Brain microvascular endothelial cell (primary cell): ENCODE results near the gene SOX15.
A peak's percentile ranks its signal among the peaks of the same experiment; 100 is the strongest.

Source experiments
- DNase-seq: peaks from one replicate; pipeline ENCODE4 v3.0.0-alpha.2; 2020
- H3K27ac ChIP-seq: fragments of 250-450 bp; sonication (Bioruptor Pico); 2 replicates; pipeline ENCODE4 v1.5.1; 2020; ENCODE audit warnings: mild to moderate bottlenecking, moderate library complexity
- H3K27me3 ChIP-seq: fragments of 250-450 bp; sonication (Bioruptor Pico); replicated peaks from 2 replicates; pipeline ENCODE4 v1.5.1; 2020; ENCODE audit warnings: mild to moderate bottlenecking
- H3K36me3 ChIP-seq: fragments of 250-450 bp; sonication (Bioruptor Pico); replicated peaks from 2 replicates; pipeline ENCODE4 v1.5.1; 2020; ENCODE audit warnings: mild to moderate bottlenecking
- H3K4me3 ChIP-seq: 2 replicates; pipeline ENCODE4 v1.5.1; 2011; ENCODE audit warnings: low read depth, mild to moderate bottlenecking, control low read depth, low read length, moderate library complexity
- CTCF ChIP-seq: IDR thresholded peaks from 2 replicates; pipeline ENCODE4 v1.5.1; 2011; ENCODE audit warnings: low read depth, mild to moderate bottlenecking, moderate library complexity, low read length, control low read depth, inconsistent platforms; ENCODE audit errors: missing control alignments
- in situ Hi-C: cut with HindIII; loops from 2 replicates; pipeline ENCODE4 v1.10.0; 2017; ENCODE audit warnings: low sequenced_read_pairs, low pct_ligation_motif_present

SOX15 gene

GRCh38 chr17:7577327-7578199, 12.3 kb downstream of the SOX15 start:
- H3K27me3 ChIP-seq, result no peaks in the 10 kb centered on the region
- in situ Hi-C loops, result no loop called here
- H3K4me3 ChIP-seq, result no peak overlapping the region
- H3K36me3 ChIP-seq, result peaks cover 62% of the 10 kb centered on the region
- no peak overlapping the region for H3K27ac ChIP-seq
- no peak for TF ChIP-seq CTCF
- DNase-seq, result no peak

- in situ Hi-C loops, result no loop called here
- no peak for DNase-seq
- TF ChIP-seq CTCF, result no peak
- peaks cover 62% of the 10 kb centered on the region for H3K36me3 ChIP-seq
- no peak overlapping the region for H3K4me3 ChIP-seq
- H3K27ac ChIP-seq, result no peak overlapping the region
- H3K27me3 ChIP-seq, result no peaks in the 10 kb centered on the region
Measured at GRCh38 chr17:7576432-7576937, 13.4 kb downstream of the SOX15 start.

GRCh38 chr17:7575959-7576358, 13.9 kb downstream of the SOX15 start:
- in situ Hi-C loops, result no loop called here
- peak overlapping the region; percentile 20 for H3K4me3 ChIP-seq
- no peak for TF ChIP-seq CTCF
- DNase-seq, result no peak
- peaks cover 67% of the 10 kb centered on the region for H3K36me3 ChIP-seq
- no peak overlapping the region for H3K27ac ChIP-seq
- H3K27me3 ChIP-seq, result no peaks in the 10 kb centered on the region

- DNase-seq, result no peak
- Histone ChIP-seq H3K4me3 (peak overlapping the region; percentile 95), H3K27me3 (no peaks in the 10 kb centered on the region), H3K27ac (no peak overlapping the region), H3K36me3 (peaks cover 72% of the 10 kb centered on the region)
- no peak for TF ChIP-seq CTCF
- in situ Hi-C loops, result no loop called here
Measured at GRCh38 chr17:7575481-7575883, 14.4 kb downstream of the SOX15 start.

- no peak for TF ChIP-seq CTCF
- no peaks in the 10 kb centered on the region for H3K27me3 ChIP-seq
- H3K27ac ChIP-seq, result peak overlapping the region; percentile 91
- DNase-seq, result no peak
- peaks cover 80% of the 10 kb centered on the region for H3K36me3 ChIP-seq
- peak overlapping the region; percentile 95 for H3K4me3 ChIP-seq
- in situ Hi-C loops, result no loop called here
Measured at GRCh38 chr17:7574176-7574953, 15.5 kb downstream of the SOX15 start.
